Muscle layer of duodenum (tissue), 2 donors: ENCODE data around the gene VPS13D.
A peak's percentile ranks its signal among the peaks of the same experiment; 100 is the strongest.

Experiments used
- H3K27ac ChIP-seq: one replicate; pipeline ENCODE4 v1.7.0; 2013; ENCODE audit warnings: mild to moderate bottlenecking, low read length
- H3K27me3 ChIP-seq: one replicate; pipeline ENCODE4 v1.7.0; 2013; ENCODE audit warnings: low read depth, mild to moderate bottlenecking, control low read depth, low read length
- H3K36me3 ChIP-seq, 2 donors: one replicate each; pipeline ENCODE4 v1.7.0; 2013; ENCODE audit warnings: low read length in 2 of 2, control low read depth in 1 of 2, mild to moderate bottlenecking in 1 of 2; ENCODE audit not compliant: insufficient read depth in 2 of 2, control insufficient read depth in 1 of 2
- H3K4me1 ChIP-seq, 2 donors: one replicate each; pipeline ENCODE4 v1.7.0; 2013; ENCODE audit warnings: low read length in 2 of 2, mild to moderate bottlenecking in 2 of 2, control low read depth in 1 of 2, moderate library complexity in 1 of 2; ENCODE audit not compliant: insufficient read depth in 2 of 2, control insufficient read depth in 1 of 2
- H3K4me3 ChIP-seq, 2 donors: one replicate each; pipeline ENCODE4 v1.7.0; 2013; ENCODE audit warnings: low read length in 2 of 2, low read depth in 1 of 2, mild to moderate bottlenecking in 1 of 2
- H3K9me3 ChIP-seq, 2 donors: one replicate each; pipeline ENCODE4 v1.7.0; 2013; ENCODE audit warnings: low read length in 2 of 2, control low read depth in 1 of 2, mild to moderate bottlenecking in 1 of 2; ENCODE audit not compliant: control insufficient read depth in 1 of 2
- donor health status: healthy.

The VPS13D gene

DNA sequence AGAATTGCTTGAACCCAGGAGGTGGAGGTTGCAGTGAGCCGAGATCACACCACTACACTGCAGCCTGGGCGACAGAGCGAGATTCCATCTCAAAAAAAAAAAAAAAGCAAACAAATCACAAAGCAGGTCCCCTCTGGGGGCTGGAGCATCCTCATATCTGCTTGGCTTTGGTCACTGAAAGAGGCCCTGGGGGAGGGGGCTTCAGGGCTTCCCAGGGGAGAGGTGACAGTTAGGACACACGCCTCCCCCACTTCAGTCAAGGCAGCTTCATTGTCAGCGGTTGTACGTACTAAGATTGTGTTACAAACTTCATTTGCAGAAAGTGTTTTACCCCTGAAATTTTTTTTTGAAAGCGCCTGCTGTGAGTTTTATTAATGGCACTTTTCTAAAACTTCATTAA lies 257.7 kb downstream of the VPS13D start:
- no peaks in the 10 kb centered on the region for H3K9me3 ChIP-seq
- peaks cover 0 to 18% of the 10 kb centered on the region in 2 donors for H3K4me1 ChIP-seq
- no peaks in the 10 kb centered on the region for H3K27me3 ChIP-seq
- no peak overlapping the region for H3K27ac ChIP-seq
- H3K36me3 ChIP-seq = peaks cover 6 to 7% of the 10 kb centered on the region in 2 donors
- H3K4me3 ChIP-seq = no peak overlapping the region

DNA sequence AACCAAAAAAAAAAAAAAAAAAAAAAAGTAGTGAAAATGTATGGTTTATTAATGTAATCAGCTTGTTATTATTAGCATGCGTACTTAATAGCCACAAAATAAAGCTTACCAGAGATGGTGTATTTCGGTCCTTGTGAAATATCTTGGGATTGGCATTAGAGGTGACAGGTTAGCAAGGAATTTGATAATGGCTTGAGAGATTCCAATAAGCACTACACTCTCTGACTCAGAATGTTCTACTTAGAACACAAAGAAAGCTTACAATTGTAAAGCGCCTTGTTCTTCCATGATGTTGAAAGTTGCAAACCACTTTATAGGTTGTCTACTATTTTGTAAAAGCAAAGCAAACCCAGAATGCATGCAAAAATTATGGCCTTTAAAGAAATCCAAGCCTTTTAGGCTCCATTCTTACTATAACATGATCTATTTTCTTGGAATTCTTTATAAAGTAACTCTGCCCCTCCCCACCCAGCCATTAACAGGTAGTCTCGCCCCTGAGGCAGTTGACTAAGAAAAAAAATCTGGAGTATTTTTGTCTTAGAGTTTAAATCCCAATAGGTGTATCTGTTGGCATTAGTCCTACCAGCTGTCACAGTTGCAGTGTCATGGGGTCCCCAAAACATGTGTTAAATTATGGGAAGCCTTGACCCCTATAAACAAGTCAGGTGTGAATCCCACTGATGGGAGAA lies 259.0 kb downstream of the VPS13D start:
- Histone ChIP-seq H3K27ac (no peak overlapping the region), H3K36me3 (peaks cover 6 to 7% of the 10 kb centered on the region in 2 donors), H3K4me1 (peaks cover 0 to 18% of the 10 kb centered on the region in 2 donors), H3K27me3 (no peaks in the 10 kb centered on the region), H3K9me3 (no peaks in the 10 kb centered on the region), H3K4me3 (no peak overlapping the region)

DNA sequence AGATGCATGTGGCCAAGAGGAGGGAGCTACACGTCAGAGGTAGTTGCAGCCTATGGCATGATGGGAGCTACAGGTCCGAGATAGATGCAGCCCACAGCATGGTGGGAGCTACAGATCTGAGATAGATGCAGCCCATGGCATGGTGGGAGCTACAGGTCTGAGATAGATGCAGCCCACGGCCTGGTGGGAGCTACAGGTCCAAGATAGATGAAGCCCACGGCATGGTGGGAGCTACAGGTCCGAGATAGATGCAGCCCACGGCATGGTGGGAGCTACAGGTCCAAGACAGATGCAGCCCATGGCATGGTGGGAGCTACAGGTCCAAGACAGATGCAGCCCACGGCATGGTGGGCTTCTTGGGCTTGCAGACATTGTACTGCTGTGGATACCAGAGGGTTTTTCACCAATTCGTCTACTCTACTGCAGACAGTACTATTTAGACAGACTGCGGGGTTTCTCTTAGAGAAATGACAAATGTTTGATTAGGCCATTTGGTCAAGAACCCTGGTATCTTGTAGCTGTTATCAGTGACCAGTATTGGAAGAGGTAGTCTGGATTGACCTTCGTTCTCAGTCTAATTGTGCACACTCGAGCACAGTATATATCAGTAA lies 260.8 kb downstream of the VPS13D start:
- Histone ChIP-seq H3K4me3 (no peak overlapping the region), H3K9me3 (no peaks in the 10 kb centered on the region), H3K4me1 (peaks cover 0 to 16% of the 10 kb centered on the region in 2 donors), H3K27me3 (no peaks in the 10 kb centered on the region), H3K27ac (no peak overlapping the region), H3K36me3 (peaks cover 5 to 7% of the 10 kb centered on the region in 2 donors)

DNA sequence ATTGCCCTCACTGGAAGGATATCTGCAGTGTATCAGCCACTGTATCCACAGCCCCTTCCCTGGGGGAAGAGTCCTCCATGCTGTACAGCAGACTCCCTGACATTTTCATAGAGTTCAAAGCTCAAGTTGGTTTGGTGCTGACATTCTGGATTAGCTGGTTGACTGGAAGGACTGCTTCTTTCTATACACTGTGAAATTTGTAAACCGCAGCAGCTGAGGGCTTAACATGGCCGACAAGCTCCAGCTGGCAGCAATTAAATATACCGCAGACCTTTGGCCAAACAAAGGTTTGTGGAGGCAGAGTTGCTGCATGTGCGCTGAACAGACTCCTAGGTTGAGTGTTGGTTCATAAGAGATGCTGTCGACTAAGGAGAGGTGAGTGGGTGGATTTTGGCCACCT lies 261.8 kb downstream of the VPS13D start:
- H3K27ac ChIP-seq = no peak overlapping the region
- H3K9me3 ChIP-seq = no peaks in the 10 kb centered on the region
- peaks cover 0 to 7% of the 10 kb centered on the region in 2 donors for H3K36me3 ChIP-seq
- H3K4me3 ChIP-seq = no peak overlapping the region
- peaks cover 3 to 11% of the 10 kb centered on the region in 2 donors for H3K4me1 ChIP-seq
- H3K27me3 ChIP-seq = no peaks in the 10 kb centered on the region

DNA sequence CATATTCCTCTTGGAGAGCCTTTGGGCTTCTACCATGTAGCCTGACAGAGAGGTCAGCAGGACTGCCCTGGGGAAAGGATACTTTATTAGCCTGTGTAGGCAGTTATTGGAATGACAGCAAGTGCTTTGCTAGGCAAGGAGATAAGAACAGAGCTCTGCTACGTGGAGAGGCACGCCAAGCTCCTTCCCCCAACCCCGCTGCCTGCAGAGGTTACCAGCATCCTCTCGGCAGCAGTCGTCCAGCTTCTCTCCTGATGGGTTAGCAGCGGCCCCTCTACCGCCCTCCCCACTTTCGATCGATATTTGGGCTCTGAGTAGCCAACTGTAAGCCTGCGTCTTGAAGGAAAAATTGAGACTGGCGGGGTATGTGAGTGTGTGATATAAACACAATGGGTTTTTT lies 265.9 kb downstream of the VPS13D start:
- Histone ChIP-seq H3K4me1 (peaks cover 3 to 7% of the 10 kb centered on the region in 2 donors), H3K9me3 (no peaks in the 10 kb centered on the region), H3K4me3 (no peak overlapping the region), H3K27ac (no peak overlapping the region), H3K27me3 (no peaks in the 10 kb centered on the region), H3K36me3 (peaks cover 0 to under 1% of the 10 kb centered on the region in 2 donors)

DNA sequence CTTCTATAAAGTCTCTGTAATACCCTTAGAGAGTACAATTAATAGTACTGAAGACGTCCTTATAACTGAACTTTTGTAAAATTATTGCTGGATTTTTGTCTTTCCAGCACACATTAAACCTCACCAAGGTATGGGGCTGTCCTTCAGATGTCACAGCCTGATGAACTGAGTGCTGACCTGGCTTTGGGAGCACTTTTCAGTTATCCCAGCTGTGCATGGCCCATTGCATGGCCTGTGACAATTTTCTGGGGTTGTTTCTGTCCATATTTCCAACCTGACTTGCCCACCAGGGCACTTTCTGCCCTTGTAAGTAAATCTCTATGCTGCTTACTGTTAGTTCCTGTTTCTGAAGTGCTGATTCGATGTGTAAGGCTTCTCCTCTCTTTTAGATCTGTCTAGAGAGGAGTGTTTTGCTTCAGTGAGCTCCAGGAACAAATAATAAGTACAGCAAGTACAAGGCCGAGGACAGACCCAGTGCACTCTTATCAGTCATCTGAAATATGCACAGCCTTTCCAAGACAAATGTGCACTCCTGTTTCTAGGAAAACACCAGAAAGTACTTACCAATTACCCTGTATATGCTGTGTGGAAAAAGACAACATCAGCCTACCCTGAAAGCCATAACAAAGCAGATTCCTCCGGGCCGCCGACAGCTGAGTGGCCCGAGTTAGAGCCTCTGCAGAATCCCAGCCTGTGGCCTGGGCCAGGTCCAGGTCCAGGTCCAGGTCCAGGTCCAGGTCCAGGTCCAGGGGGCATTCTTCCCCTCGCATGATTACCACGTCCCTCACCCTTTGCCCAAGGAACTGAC lies 266.5 kb downstream of the VPS13D start:
- Histone ChIP-seq H3K9me3 (no peaks in the 10 kb centered on the region), H3K4me1 (peaks cover 3 to 7% of the 10 kb centered on the region in 2 donors), H3K27me3 (no peaks in the 10 kb centered on the region), H3K36me3 (no peaks in the 10 kb centered on the region), H3K27ac (peak overlapping the region; percentile 74), H3K4me3 (no peak overlapping the region)

DNA sequence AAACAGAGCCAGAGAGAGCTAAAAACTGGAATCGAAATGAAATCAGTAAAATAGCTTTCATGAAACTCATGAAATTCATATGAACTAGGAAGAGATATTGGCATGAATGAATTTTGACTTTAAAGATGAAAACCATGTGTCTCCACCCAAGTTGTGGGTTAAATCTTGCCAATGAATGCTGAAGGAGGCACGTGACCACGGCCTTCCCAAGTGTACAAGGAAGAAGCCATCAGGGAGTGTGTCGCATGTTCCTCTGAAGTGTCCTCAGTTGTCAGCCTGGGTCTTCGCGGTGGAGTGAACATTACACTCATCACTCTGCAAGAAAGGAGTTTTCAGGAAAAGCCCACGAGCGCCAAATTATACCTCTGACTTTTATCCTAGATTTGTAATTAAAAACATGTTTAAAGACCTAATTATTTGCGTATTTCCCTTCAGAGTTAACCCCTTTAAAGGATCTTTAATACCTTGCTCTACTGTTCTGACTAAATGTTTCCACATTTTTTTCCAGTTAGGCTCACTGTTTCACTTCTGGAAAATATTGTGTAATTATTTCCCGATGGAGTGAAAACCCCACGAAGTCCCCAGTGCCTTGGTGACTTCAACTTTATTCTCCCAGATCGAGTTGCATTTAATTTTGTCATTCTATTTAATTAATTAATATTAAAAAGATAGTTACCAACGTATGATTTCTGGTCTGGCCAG lies 269.9 kb downstream of the VPS13D start:
- H3K36me3 ChIP-seq = no peaks in the 10 kb centered on the region

DNA sequence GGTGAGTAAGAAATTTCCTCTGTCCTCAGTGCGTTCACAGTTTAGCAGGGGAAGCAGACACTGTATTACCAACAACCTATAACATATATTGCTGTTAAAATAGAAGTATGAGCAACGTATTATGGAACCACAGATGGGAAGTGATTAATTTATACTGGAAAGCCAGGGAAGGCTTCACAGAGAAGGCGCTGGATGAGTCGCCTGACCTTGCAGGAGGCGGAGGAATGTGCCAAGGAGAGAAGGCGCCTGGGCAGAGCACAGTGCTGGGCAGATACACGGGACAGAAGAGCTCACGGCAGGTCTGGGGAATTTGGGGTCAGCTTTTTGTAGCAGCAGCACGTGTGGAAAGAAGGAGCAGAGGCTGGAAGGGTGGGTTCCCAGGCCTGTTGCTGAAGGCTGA lies 271.8 kb downstream of the VPS13D start:
- H3K27ac ChIP-seq = no peak overlapping the region
- no peaks in the 10 kb centered on the region for H3K27me3 ChIP-seq
- no peaks in the 10 kb centered on the region for H3K36me3 ChIP-seq
- H3K9me3 ChIP-seq = no peaks in the 10 kb centered on the region
- no peaks in the 10 kb centered on the region for H3K4me1 ChIP-seq
- H3K4me3 ChIP-seq = no peak overlapping the region

More for the DNA sequence above, 269.9 kb downstream of the VPS13D start:
- H3K27ac ChIP-seq = peak overlapping the region; percentile 24
- H3K4me3 ChIP-seq = no peak overlapping the region
- peaks cover 3 to 7% of the 10 kb centered on the region in 2 donors for H3K4me1 ChIP-seq
- H3K27me3 ChIP-seq = no peaks in the 10 kb centered on the region
- no peaks in the 10 kb centered on the region for H3K9me3 ChIP-seq

DNA sequence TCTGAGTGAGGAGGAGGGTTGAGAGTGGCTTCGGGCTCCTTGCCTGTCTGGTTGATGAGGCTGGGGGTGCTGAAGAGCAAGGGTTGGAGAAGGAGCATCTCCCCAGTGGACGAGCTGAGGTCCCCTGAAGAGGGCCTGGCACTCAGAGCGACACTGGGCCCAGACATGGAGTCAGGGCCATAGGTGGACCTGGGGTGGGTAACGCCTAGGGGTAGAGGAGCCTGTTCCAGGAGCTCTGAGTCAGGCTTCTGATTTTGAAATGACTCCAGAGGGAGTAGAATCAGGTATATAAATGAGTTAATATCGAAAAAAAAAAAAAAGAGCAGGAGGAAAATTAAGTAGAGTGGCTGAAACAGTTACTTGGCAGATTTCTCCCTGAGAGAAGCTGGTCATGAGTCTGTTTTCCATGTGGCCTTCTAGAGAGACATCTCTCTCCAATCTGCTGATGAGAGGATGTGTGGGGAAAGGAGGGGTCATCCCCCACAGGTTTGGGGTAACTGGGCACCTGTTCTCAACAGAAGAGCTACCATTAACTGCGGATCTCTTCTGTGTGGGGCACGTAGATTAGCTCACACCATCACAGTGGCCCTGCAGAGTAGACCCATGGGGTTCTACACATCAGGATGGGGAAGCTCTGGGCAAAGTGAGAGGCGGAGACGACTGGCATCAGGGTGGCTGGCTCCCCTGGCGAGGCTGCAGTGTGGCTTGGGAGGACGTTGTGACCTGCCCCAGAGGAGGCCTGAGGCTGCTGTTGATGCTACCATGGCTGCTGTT lies 272.7 kb downstream of the VPS13D start:
- Histone ChIP-seq H3K27ac (no peak overlapping the region), H3K27me3 (no peaks in the 10 kb centered on the region), H3K9me3 (no peaks in the 10 kb centered on the region), H3K36me3 (peaks cover 0 to 5% of the 10 kb centered on the region in 2 donors), H3K4me1 (no peaks in the 10 kb centered on the region), H3K4me3 (no peak overlapping the region)

DNA sequence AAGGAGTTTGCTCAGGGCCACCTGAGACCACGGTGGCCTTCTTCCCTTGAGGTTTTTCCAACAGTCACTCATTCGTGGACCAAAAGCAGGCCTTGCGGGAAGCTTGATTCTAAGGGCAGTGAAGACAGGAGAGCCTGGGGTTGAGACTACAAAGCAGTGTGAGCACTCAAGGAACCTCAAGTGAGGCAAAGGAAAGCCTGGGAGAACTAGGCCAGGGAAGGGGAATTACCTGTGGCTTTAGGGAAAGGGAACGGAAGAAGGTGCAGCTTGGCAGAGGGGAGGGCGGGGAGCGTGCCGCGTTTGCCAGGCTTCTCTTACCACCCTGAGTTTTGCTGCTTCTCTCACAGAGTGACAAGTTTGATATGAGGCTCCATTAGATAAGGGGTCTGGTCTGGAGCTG lies 273.9 kb downstream of the VPS13D start:
- H3K9me3 ChIP-seq = no peaks in the 10 kb centered on the region
- H3K4me1 ChIP-seq = no peaks in the 10 kb centered on the region
- no peak overlapping the region for H3K4me3 ChIP-seq
- H3K36me3 ChIP-seq = peaks cover 0 to 11% of the 10 kb centered on the region in 2 donors
- H3K27ac ChIP-seq = no peak overlapping the region
- H3K27me3 ChIP-seq = no peaks in the 10 kb centered on the region
